ENCODE data around the gene STKLD1. TPM values are rescaled to one million over a fixed set of nuclear protein-coding genes. Genes with fewer than 3 reads are reported as not detected.
A peak's percentile ranks its signal among the peaks of the same experiment; 100 is the strongest.

STKLD1 gene
- total and polyA plus RNA-seq, 9 of the 15 experiments (the other 6 are each of a cell fraction or from before 2014, with no cell fraction given): 0.10 to 0.65 (median 0.33) TPM; not detected in 2

DNA sequence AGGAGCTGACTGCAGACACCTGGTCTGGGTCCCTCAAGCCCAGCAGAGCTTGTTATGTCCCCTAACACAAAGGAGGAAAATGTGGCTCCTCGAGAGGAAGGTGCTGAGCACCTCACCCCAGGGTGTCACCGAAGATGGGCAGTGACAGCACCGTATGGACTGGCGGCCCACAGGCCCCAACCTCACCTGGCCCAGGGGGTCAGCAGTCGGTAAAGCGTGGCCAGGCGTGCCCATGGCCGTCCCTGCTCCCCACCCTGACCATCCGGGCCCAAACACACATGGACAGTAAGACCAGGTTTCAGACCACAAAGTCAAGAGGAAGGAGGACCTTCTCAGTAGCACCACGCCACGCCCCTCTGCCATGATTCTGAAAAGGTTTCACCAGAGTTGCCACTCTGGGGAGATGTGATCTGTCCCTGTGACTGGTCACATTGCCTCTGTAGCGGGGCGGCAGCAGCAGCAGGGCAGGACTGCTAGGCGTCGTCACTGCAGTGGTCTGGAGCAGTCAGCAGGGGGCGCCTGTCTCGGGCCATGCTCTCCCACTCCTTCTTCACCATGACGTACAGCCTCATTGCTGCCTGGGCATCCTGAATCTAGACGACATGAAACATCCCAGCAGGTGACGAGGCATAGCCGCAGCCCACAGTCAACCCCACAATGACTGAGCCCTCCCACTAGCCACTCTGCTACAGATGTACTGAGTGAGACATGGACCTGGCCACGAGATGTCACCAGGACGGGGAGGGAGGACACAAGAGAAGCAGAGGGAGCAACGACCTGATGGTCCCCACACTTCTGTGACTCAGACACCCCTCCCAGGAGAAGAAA is 30.5 kb downstream of the STKLD1 start:
- ChIA-PET POLR2A (no interaction called here), CTCF (ENCODE audit: low intra/inter-chr PET ratio) (interaction anchor here (0.6 to 1.7 kb wide), 4 partner anchors 10 to 586 kb away, joined by 3 to 5 read pairs (median 4); partner anchors contain the start of gene REXO4)
- WGBS (ENCODE audit: insufficient coverage, low coverage, missing lambda C conversion rate): 46% methylated on average over 24 of the region's 24 CpGs
- no peak overlapping the region for H3K9ac ChIP-seq (ENCODE audit: insufficient read depth in 1 of 2, low read depth in 2 of 2, low read length in 2 of 2)
- BruUV-seq (replicated peaks): no TSS peak
- no peak overlapping the region for H3K4me2 ChIP-seq (ENCODE audit: insufficient read depth, low read length)
- ATAC-seq (peak; percentile 93), FAIRE-seq (peak; percentile 88), DNase-seq (ENCODE audit: extremely low read depth in 1 of 4, low spot score in 3 of 4) (peak; percentile 67 to 80 (median 70))
- no peaks in the 10 kb centered on the region for H3K27me3 ChIP-seq (ENCODE audit: control insufficient read depth in 2 of 2, insufficient read depth in 2 of 2, low read length in 2 of 2)
- in situ Hi-C loops (cut with MboI) (no loop called here), intact Hi-C loops (cut with micrococcal nuclease) (loop anchor here (1.0 kb wide), 1 partner anchor 80 kb away; no protein-coding TSS in a partner anchor)
- H3K27ac ChIP-seq (ENCODE audit: extremely low read depth, low read depth, low read length): no peak overlapping the region
- H3K9me3 ChIP-seq (replicated peaks; ENCODE audit: control insufficient read depth, insufficient read depth, low read depth, low read length): no peaks in the 10 kb centered on the region
- no peaks in the 10 kb centered on the region for H3K79me2 ChIP-seq (ENCODE audit: control insufficient read depth, insufficient read depth, low read length)
- H3K9me1 ChIP-seq (ENCODE audit: control insufficient read depth, insufficient read depth, low read length): no peaks in the 10 kb centered on the region
- peaks cover 0 to 20% of the 10 kb centered on the region in 2 experiments; a peak in 3 of 5 replicates for H3K4me1 ChIP-seq (replicated peaks in 1 of 2; ENCODE audit: control insufficient read depth in 2 of 2, insufficient read depth in 2 of 2, low read length in 2 of 2)
- H3K36me3 ChIP-seq (ENCODE audit: control insufficient read depth, insufficient read depth, low read length): peaks cover 82% of the 10 kb centered on the region; the same call in 2 of the 3 replicates
- no peak overlapping the region for H2AFZ ChIP-seq (ENCODE audit: low read depth, low read length)
- peaks cover 12% of the 10 kb centered on the region for H4K20me1 ChIP-seq (replicated peaks; ENCODE audit: control insufficient read depth, insufficient read depth, low read length)
- H3K4me3 ChIP-seq: no peak overlapping the region
- peak in 1 of 2 experiments; percentile 31; a peak in 1 of 4 replicates for TF ChIP-seq NRF1 (conservative IDR thresholded peaks at IDR 0.05 in 1 of 2, IDR thresholded peaks at IDR 0.05 in 1 of 2)
- TF ChIP-seq POLR2G (IDR thresholded peaks at IDR 0.05; ENCODE audit: low read depth, low read length): peak; percentile 45
- TF ChIP-seq GTF2E2 (tag; IDR thresholded peaks at IDR 0.05): no peak
- TF ChIP-seq HMG20B (CRISPR knock-in tag; IDR thresholded peaks at IDR 0.05): no peak
- no peak for TF ChIP-seq GABPB1 (CRISPR knock-in tag; IDR thresholded peaks at IDR 0.05)
- 0 out of 2 replicates have a peak, but pooled peaks have one; percentile 32 for TF ChIP-seq ATF1 (CRISPR knock-in tag; IDR thresholded peaks at IDR 0.05)
- TF ChIP-seq ATF1 (tag; IDR thresholded peaks at IDR 0.05): peak; percentile 65
- TF ChIP-seq ZNF696 (CRISPR knock-in tag; conservative IDR thresholded peaks at IDR 0.05): no peak
- no peak for TF ChIP-seq SIRT6 (IDR thresholded peaks at IDR 0.05; ENCODE audit: low read depth, low read length)
- TF ChIP-seq CTBP1 (IDR thresholded peaks at IDR 0.05; ENCODE audit: borderline replicate concordance): peak; percentile 36; the same call in 1 of the 2 replicates
- TF ChIP-seq MYNN (IDR thresholded peaks at IDR 0.05): no peak
- no peak for TF ChIP-seq MYNN (CRISPR knock-in tag; IDR thresholded peaks at IDR 0.05)
- TF ChIP-seq, protein P1, sequence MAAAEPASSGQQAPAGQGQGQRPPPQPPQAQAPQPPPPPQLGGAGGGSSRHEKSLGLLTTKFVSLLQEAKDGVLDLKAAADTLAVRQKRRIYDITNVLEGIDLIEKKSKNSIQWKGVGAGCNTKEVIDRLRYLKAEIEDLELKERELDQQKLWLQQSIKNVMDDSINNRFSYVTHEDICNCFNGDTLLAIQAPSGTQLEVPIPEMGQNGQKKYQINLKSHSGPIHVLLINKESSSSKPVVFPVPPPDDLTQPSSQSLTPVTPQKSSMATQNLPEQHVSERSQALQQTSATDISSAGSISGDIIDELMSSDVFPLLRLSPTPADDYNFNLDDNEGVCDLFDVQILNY (CRISPR knock-in tag; IDR thresholded peaks at IDR 0.05): no peak
- TF ChIP-seq VEZF1 (CRISPR knock-in tag; IDR thresholded peaks at IDR 0.05): no peak
- TF ChIP-seq KLF16 (IDR thresholded peaks at IDR 0.05): peak; percentile 24; the same call in 1 of the 2 replicates
- TF ChIP-seq RAD21 (CRISPR knock-in tag; conservative IDR thresholded peaks at IDR 0.05 in 1 of 2, IDR thresholded peaks at IDR 0.05 in 1 of 2): peak; percentile 49 to 68
- TF ChIP-seq CREB1 (IDR thresholded peaks at IDR 0.05): no peak
- TF ChIP-seq CREB1 (CRISPR knock-in tag; IDR thresholded peaks at IDR 0.05): peak; percentile 75
- TF ChIP-seq NFRKB (IDR thresholded peaks at IDR 0.05; ENCODE audit: low read depth): no peak
- TF ChIP-seq CREM (IDR thresholded peaks at IDR 0.05; ENCODE audit: low read depth): peak; percentile 86
- no peak for TF ChIP-seq MAZ (CRISPR knock-in tag; conservative IDR thresholded peaks at IDR 0.05 in 1 of 2, IDR thresholded peaks at IDR 0.05 in 1 of 2)
- no peak for TF ChIP-seq KDM5B (IDR thresholded peaks at IDR 0.05; ENCODE audit: insufficient replicate concordance, low read depth, low read length)

All from K562 (cell line).